Bone marrow (tissue), 2 donors: Measurements from ENCODE around the gene PDCD7.
"Not testable (repeated sequence)": the region's sequence is repeated elsewhere in the genome, so short reads cannot be mapped to it uniquely, and the experiment has no call there.

Source experiments
- DNase-seq, 2 donors: peaks; one replicate each; lab custom pipeline; 2025; lab: John Stamatoyannopoulos, UW

Gene PDCD7

DNA sequence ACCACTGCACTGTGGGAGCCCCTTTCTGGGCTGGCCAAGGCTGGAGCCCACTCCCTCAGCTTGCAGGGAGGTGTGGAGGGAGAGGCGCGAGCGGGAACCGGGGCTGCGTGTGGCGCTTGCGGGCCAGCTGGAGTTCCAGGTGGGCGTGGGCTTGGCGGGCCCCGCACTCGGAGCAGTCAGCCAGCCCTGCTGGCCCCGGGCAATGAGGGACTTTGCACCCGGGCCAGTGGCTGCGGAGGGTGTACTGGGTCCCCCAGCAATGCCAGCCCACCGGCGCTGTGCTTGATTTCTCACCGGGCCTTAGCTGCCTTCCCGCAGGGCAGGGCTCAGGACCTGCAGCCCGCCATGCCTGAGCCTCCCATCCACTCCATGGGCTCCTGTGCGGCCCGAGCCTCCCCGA is 58.7 kb downstream of the PDCD7 start:
- not testable (repeated sequence) for DNase-seq

DNA sequence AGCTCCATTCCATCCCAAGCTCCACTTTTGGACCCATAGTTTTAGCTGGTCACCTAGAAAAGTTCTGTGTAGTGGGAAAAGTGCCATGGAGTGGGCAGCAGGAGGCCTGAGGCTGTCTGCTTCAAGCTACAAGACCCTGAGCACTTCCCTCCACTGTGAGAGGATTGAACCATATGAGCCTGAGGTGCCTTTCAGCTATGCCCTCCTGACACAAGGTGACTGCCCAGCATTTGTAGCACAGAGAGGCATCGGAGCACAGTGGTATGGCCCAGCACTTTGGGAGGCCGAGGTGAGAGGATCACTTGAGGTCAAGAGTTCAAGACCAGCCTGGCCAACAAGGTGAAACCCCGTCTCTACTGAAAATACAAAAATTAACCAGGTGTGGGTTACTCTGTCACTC is 61.0 kb downstream of the PDCD7 start:
- DNase-seq = no peak

DNA sequence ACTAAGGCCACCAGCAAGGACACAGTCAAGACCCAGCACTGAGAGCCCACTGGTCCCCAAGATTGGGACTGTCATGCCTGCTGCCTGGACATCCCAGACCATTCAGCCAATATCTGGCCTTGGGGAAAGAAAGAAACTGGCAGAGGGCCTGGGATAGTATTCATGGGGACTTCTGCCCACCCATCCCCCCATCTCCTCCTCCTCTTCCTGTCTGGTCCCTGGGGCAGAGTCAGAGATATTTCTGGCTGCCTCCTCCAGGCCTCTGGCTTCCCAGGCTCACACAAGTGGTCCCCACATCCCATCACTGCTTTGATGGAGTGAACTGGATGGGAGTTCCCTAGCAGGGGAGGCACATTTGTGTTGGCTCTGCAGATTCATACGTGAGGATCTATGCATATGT is 61.6 kb downstream of the PDCD7 start:
- DNase-seq = no peak

- DNase-seq = no peak
Measured at GRCh38 chr15:65071381-65071811, 62.2 kb downstream of the PDCD7 start.

DNA sequence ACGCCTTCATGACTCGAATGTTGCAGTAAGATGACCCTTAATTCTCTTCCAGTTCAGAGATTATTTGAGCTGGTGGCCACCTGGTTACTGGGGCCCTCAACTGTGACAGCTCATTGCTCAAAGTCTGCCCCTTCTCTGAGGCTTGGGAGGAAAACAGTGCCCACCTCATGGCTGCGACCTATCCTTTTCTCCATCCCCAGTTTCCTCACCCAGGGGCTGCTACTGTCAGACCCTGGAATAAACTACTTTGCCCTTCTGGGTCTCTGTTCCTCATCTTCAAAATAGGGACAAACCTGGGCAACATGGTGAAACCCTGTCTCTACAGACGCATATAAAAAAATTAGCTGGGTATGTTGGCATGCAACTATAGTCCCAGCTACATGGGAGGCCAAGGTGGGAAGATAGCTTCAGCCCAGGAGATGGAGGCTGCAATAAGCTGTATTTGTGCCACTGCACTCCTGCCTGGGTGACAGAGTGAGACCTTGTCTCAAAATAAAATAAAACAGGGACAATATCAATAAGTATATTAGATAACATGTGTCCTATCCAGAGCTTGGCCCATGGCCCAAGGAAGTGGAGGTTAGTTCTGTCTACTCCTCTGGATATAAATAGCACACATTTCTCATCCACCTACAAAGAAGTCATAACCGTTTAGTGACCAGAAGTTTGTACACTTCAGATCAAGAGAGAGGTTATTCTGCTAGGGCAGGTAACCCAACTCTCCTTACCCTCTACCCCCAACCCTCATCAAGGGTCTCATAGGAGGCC is 63.6 kb downstream of the PDCD7 start:
- DNase-seq = no peak

- DNase-seq = no peak
Measured at GRCh38 chr15:65069179-65069578, 64.4 kb downstream of the PDCD7 start.

GRCh38 chr15:65068403-65068788 is 65.2 kb downstream of the PDCD7 start:
- no peak for DNase-seq

GRCh38 chr15:65067645-65068402 is 65.8 kb downstream of the PDCD7 start, which contains the start of gene RASL12:
Gene RASL12 (minus strand): TSS chr15:65067991. CDS start chr15:65067835, 156 bp downstream.
- no peak for DNase-seq
